B cell (primary cell): ENCODE results near the gene EPB41L4A. TPM values are rescaled to one million over a fixed set of nuclear protein-coding genes. Genes with fewer than 3 reads are reported as not detected.

Experiments used
- ATAC-seq: fragments of 200-7000 bp; cut with Tn5 transposase; one replicate; pipeline ENCODE4 v1.10.0; 2021; ENCODE audit warnings: low read depth, mild to moderate bottlenecking, moderate number of reproducible peaks, moderate library complexity
- CTCF ChIA-PET: fragments of 350-600 bp; sonication (Branson Sonifier 250); formaldehyde crosslinking; loops from one replicate; lab custom pipeline; 2021; ENCODE audit warnings: antibody characterized with exemption, inconsistent platforms; lab: Charles Lee
- POLR2A ChIA-PET: fragments of 350-600 bp; sonication (Branson Sonifier 250); formaldehyde crosslinking; loops from one replicate; lab custom pipeline; 2021; ENCODE audit warnings: antibody characterized with exemption; lab: Charles Lee
- DNase-seq: peaks from one replicate; pipeline ENCODE4 v3.0.0; 2013
- H2AFZ ChIP-seq: 2 replicates; pipeline ENCODE4 v1.6.1; 2012; ENCODE audit warnings: mild to moderate bottlenecking, low read depth, low read length; ENCODE audit not compliant: insufficient read depth, poor library complexity, severe bottlenecking
- H3K27ac ChIP-seq, 2 donors: 1 replicate in 1 of 2; 2 replicates in 1 of 2; pipeline ENCODE4 v1.5.1; 2012 to 2013; ENCODE audit warnings: low read length in 2 of 2, mild to moderate bottlenecking in 2 of 2, moderate library complexity in 1 of 2
- H3K27me3 ChIP-seq, 4 experiments: fragments of 200-600 bp in 1 of 4; sonication (generic) in 1 of 4; replicated peaks in 1 of 4; 1 replicate in 2 of 4; 2 replicates in 2 of 4; pipeline versions ENCODE4 v1.6.1 to v1.7.0; 2013 to 2016; ENCODE audit warnings: low read length in 3 of 4, mild to moderate bottlenecking in 2 of 4, mixed read lengths in 1 of 4, moderate library complexity in 1 of 4; ENCODE audit not compliant: insufficient read depth in 4 of 4, control insufficient read depth in 3 of 4; ENCODE audit errors: control extremely low read depth in 1 of 4
- H3K36me3 ChIP-seq, 2 experiments: replicated peaks in 1 of 2; 1 replicate in 1 of 2; 2 replicates in 1 of 2; pipeline versions ENCODE4 v1.6.1 to v1.7.1; 2013; ENCODE audit warnings: low read length in 1 of 2; ENCODE audit not compliant: insufficient read depth in 2 of 2, control insufficient read depth in 1 of 2; ENCODE audit errors: control extremely low read depth in 1 of 2, extremely low read depth in 1 of 2
- H3K4me1 ChIP-seq, 2 donors: fragments of 200-600 bp in 1 of 2; sonication (generic) in 1 of 2; 1 replicate in 1 of 2; 2 replicates in 1 of 2; pipeline versions ENCODE4 v1.5.1 to v1.6.1; 2013 to 2017; ENCODE audit warnings: low read length in 2 of 2; ENCODE audit not compliant: control insufficient read depth in 2 of 2, insufficient read depth in 2 of 2
- H3K4me2 ChIP-seq: replicated peaks from 2 replicates; pipeline ENCODE3; 2012; ENCODE audit warnings: mild to moderate bottlenecking, low read depth, low read length; ENCODE audit not compliant: poor library complexity, severe bottlenecking
- H3K4me3 ChIP-seq, 5 experiments: fragments of 200-600 bp in 1 of 5; sonication (generic) in 1 of 5; 1 replicate in 3 of 5; 2 replicates in 2 of 5; pipeline versions ENCODE4 v1.5.1 to v1.7.0; 2011 to 2016; ENCODE audit warnings: low read length in 4 of 5, mild to moderate bottlenecking in 4 of 5, low read depth in 2 of 5, control low read depth in 1 of 5, moderate library complexity in 1 of 5; ENCODE audit not compliant: insufficient read depth in 1 of 5; ENCODE audit errors: control extremely low read depth in 1 of 5, extremely low read depth in 1 of 5
- H3K79me2 ChIP-seq: fragments of 200-600 bp; sonication (generic); one replicate; pipeline ENCODE4 v1.6.0; 2016; ENCODE audit warnings: low read length; ENCODE audit not compliant: control insufficient read depth, insufficient read depth
- H3K9ac ChIP-seq: fragments of 200-600 bp; sonication (generic); 2 replicates; pipeline ENCODE4 v1.6.1; 2017; ENCODE audit warnings: mild to moderate bottlenecking, low read length, moderate library complexity
- H3K9me3 ChIP-seq, 3 donors: one replicate each; pipeline versions ENCODE4 v1.6.1 to v1.7.1; 2013; ENCODE audit warnings: low read length in 2 of 3; ENCODE audit not compliant: control insufficient read depth in 2 of 3, insufficient read depth in 1 of 3; ENCODE audit errors: control extremely low read depth in 1 of 3
- H4K20me1 ChIP-seq: 2 replicates; pipeline ENCODE4 v1.6.0; 2012; ENCODE audit warnings: mild to moderate bottlenecking, low read length; ENCODE audit not compliant: insufficient read depth, control insufficient read depth, poor library complexity, severe bottlenecking
- H3K27ac Mint-ChIP-seq: one replicate; pipeline ENCODE4 v1.8.0; 2021; ENCODE audit warnings: mixed read lengths
- H3K27me3 Mint-ChIP-seq: one replicate; pipeline ENCODE4 v1.8.0; 2021; ENCODE audit warnings: mixed read lengths
- H3K4me1 Mint-ChIP-seq: one replicate; pipeline ENCODE4 v1.8.0; 2021; ENCODE audit warnings: mixed read lengths
- H3K4me3 Mint-ChIP-seq: one replicate; pipeline ENCODE4 v1.8.0; 2021; ENCODE audit warnings: mixed read lengths
- H3K9me3 Mint-ChIP-seq: one replicate; pipeline ENCODE4 v1.8.0; 2022; ENCODE audit warnings: mixed read lengths; ENCODE audit not compliant: insufficient read depth
- CTCF ChIP-seq: fragments of 200-600 bp; IDR thresholded peaks from one replicate; pipeline ENCODE4 v1.8.0; 2022; ENCODE audit warnings: antibody characterized with exemption, mild to moderate bottlenecking
- EZH2 ChIP-seq: IDR thresholded peaks from 2 replicates; pipeline ENCODE4 v1.6.1; 2012; ENCODE audit warnings: borderline replicate concordance, low read depth, mild to moderate bottlenecking, moderate library complexity, low read length; ENCODE audit not compliant: insufficient read depth, poor library complexity, severe bottlenecking
- WGBS: methylation state at CpG from one replicate; pipeline ENCODE4 v1.1.5; 2013; ENCODE audit warnings: missing lambda C conversion rate; ENCODE audit not compliant: insufficient coverage; 5-methylcytosine and 5-hydroxymethylcytosine counted together
- intact Hi-C: fragments of 100-400 bp; cut with micrococcal nuclease; formaldehyde crosslinking; loops from one replicate; pipeline ENCODE4 v1.10.0; 2022
- polyA plus RNA-seq: library from polyadenylated mRNA; depleted of rRNA; stranded (reverse); fragments of >200 nt; gene quantifications from 2 replicates; pipeline ENCODE4 v1.2.3, GENCODE V29; 2012
- total RNA-seq, 2 donors: library from RNA; stranded (reverse); fragments of 120-200 nt in 1 of 2; gene quantifications; 1 replicate in 1 of 2; 2 replicates in 1 of 2; pipeline versions ENCODE4 v1.2.3 to v1.2.4, GENCODE V29; 2013 to 2022

Gene EPB41L4A
- total and polyA plus RNA-seq, 2 donors (not counting 1 experiment from before 2014, with no cell fraction given) = 1.8 to 12.9 TPM

GRCh38 chr5:112217843-112218579 is 201.1 kb downstream of the EPB41L4A start:
- H3K27ac Mint-ChIP-seq = no peak overlapping the region

More at GRCh38 chr5:112217843-112218579, 201.1 kb downstream of the EPB41L4A start:
- no peaks in the 10 kb centered on the region for H3K79me2 ChIP-seq
- DNase-seq (no peak), ATAC-seq (no peak)
- H3K4me1 ChIP-seq = no peaks in the 10 kb centered on the region
- no peak for TF ChIP-seq EZH2
- TF ChIP-seq CTCF = no peak
- H2AFZ ChIP-seq = no peak overlapping the region
- no peaks in the 10 kb centered on the region for H3K9me3 ChIP-seq
- no peak overlapping the region for H3K4me3 ChIP-seq
- H4K20me1 ChIP-seq = no peaks in the 10 kb centered on the region
- intact Hi-C loops = no loop called here
- Mint-ChIP-seq H3K4me3 (no peak overlapping the region), H3K27me3 (peaks cover 7% of the 10 kb centered on the region), H3K4me1 (no peaks in the 10 kb centered on the region), H3K9me3 (no peaks in the 10 kb centered on the region)
- H3K27me3 ChIP-seq = no peaks in the 10 kb centered on the region
- ChIA-PET POLR2A (no interaction called here), CTCF (interaction anchor here (1.1 kb wide), 1 partner anchor 333 kb away, joined by 3 read pairs; no protein-coding TSS in a partner anchor)
- H3K9ac ChIP-seq = no peak overlapping the region
- H3K4me2 ChIP-seq = no peak overlapping the region
- H3K36me3 ChIP-seq = no peaks in the 10 kb centered on the region
- H3K27ac ChIP-seq = no peak overlapping the region
- WGBS = 83% methylated on average over 1 of the region's 5 CpGs
